ENCODE data around the gene EMILIN3. TPM values are rescaled to one million over a fixed set of nuclear protein-coding genes. Genes with fewer than 3 reads are reported as not detected.

EMILIN3 gene
- polyA plus RNA-seq, 1 of the 3 experiments (the other 2 are of a cell fraction) = 0.02 TPM

DNA sequence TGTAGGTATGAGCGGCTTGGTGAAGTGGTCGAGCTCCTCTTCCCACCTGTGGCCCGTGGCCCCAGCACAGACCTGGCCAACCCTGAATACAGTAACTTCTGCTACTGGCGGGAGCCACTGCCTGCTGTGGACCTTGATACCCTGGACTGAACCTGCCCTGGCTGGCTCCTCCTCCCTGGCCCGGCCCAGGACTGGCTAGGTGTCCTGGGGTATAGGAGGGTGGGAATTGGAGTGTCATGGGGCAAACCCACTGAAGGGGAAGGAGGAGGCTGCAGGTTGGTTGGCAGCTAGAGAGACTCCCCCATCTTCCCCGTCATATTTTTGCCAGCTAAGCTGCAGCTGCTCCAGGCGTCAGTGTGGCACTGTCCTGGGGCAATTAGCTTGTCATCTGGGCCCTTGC lies 7.9 kb downstream of the EMILIN3 start:
- H3K9me3 ChIP-seq = no peaks in the 10 kb centered on the region
- no peaks in the 10 kb centered on the region for H3K79me2 ChIP-seq (ENCODE audit: insufficient read depth)
- no peak overlapping the region for H2AFZ ChIP-seq (ENCODE audit: low read depth)
- H3K4me1 ChIP-seq (ENCODE audit: control insufficient read depth in 1 of 2, insufficient read depth in 2 of 2, low read depth in 1 of 2, low read length in 1 of 2) = peaks cover 0 to 13% of the 10 kb centered on the region in 2 experiments; a peak in 1 of 4 replicates
- no peak overlapping the region for H3K9ac ChIP-seq
- H3K9me2 ChIP-seq = no peaks in the 10 kb centered on the region
- POLR2A ChIA-PET = no interaction called here
- CTCF ChIA-PET = interaction anchor here (0.6 to 8.1 kb wide), 5 partner anchors 19 to 390 kb away, joined by 3 to 55 read pairs (median 3); partner anchors contain the start of gene LPIN3
- no peaks in the 10 kb centered on the region for H3K36me3 ChIP-seq (replicated peaks in 1 of 2; ENCODE audit: control insufficient read depth in 1 of 2, insufficient read depth in 2 of 2, low read length in 1 of 2)
- H3K27ac ChIP-seq (ENCODE audit: low read depth in 2 of 2, low read length in 1 of 2) = no peak overlapping the region
- H3K4me3 ChIP-seq (ENCODE audit: low read depth in 2 of 2, low read length in 1 of 2) = no peak overlapping the region
- no peaks in the 10 kb centered on the region for H4K20me1 ChIP-seq (ENCODE audit: insufficient read depth)
- no peak for DNase-seq
- TF ChIP-seq, protein P1, sequence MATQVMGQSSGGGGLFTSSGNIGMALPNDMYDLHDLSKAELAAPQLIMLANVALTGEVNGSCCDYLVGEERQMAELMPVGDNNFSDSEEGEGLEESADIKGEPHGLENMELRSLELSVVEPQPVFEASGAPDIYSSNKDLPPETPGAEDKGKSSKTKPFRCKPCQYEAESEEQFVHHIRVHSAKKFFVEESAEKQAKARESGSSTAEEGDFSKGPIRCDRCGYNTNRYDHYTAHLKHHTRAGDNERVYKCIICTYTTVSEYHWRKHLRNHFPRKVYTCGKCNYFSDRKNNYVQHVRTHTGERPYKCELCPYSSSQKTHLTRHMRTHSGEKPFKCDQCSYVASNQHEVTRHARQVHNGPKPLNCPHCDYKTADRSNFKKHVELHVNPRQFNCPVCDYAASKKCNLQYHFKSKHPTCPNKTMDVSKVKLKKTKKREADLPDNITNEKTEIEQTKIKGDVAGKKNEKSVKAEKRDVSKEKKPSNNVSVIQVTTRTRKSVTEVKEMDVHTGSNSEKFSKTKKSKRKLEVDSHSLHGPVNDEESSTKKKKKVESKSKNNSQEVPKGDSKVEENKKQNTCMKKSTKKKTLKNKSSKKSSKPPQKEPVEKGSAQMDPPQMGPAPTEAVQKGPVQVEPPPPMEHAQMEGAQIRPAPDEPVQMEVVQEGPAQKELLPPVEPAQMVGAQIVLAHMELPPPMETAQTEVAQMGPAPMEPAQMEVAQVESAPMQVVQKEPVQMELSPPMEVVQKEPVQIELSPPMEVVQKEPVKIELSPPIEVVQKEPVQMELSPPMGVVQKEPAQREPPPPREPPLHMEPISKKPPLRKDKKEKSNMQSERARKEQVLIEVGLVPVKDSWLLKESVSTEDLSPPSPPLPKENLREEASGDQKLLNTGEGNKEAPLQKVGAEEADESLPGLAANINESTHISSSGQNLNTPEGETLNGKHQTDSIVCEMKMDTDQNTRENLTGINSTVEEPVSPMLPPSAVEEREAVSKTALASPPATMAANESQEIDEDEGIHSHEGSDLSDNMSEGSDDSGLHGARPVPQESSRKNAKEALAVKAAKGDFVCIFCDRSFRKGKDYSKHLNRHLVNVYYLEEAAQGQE (IDR thresholded peaks at IDR 0.05; ENCODE audit: low read depth, low read length) = no peak
- no peak for TF ChIP-seq YY1 (IDR thresholded peaks at IDR 0.05; ENCODE audit: low read depth)
- H3F3A ChIP-seq (replicated peaks; ENCODE audit: insufficient read depth) = no peaks in the 10 kb centered on the region
- 61% methylated on average over 5 of the region's 7 CpGs for WGBS (ENCODE audit: low lambda C conversion rate)
- H3K4me2 ChIP-seq = no peak overlapping the region
- H3K27me3 ChIP-seq (ENCODE audit: insufficient read depth) = no peaks in the 10 kb centered on the region

DNA sequence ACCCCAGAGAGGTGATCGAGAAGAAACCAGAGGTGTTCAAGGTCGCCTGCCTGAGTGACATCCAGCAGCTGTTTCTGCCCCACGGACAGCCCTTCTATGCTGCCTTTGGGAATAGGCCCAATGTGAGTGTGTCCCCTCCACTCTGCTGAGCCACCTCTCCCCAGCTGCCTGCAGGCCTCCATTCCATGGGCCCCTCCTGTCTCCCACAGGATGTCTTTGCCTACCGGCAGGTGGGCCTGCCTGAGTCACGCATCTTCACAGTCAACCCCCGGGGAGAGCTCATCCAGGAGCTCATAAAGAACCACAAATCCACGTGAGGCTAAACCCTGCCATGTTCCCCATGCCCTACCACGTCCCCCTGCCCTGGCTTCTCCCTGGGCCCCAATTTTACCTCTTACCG lies 8.4 kb downstream of the EMILIN3 start:
- POLR2A ChIA-PET = no interaction called here
- 83% methylated on average over 9 of the region's 9 CpGs for WGBS (ENCODE audit: low lambda C conversion rate)
- Histone ChIP-seq H3F3A (replicated peaks; ENCODE audit: insufficient read depth) (no peaks in the 10 kb centered on the region), H3K9me2 (no peaks in the 10 kb centered on the region), H3K79me2 (ENCODE audit: insufficient read depth) (no peaks in the 10 kb centered on the region), H3K4me3 (ENCODE audit: low read depth in 2 of 2, low read length in 1 of 2) (no peak overlapping the region), H3K36me3 (replicated peaks in 1 of 2; ENCODE audit: control insufficient read depth in 1 of 2, insufficient read depth in 2 of 2, low read length in 1 of 2) (no peaks in the 10 kb centered on the region), H3K4me1 (ENCODE audit: control insufficient read depth in 1 of 2, insufficient read depth in 2 of 2, low read depth in 1 of 2, low read length in 1 of 2) (peaks cover 0 to 13% of the 10 kb centered on the region in 2 experiments; a peak in 1 of 4 replicates), H3K9ac (no peak overlapping the region), H4K20me1 (ENCODE audit: insufficient read depth) (no peaks in the 10 kb centered on the region), H3K9me3 (no peaks in the 10 kb centered on the region), H2AFZ (ENCODE audit: low read depth) (no peak overlapping the region), H3K27me3 (ENCODE audit: insufficient read depth) (no peaks in the 10 kb centered on the region), H3K4me2 (no peak overlapping the region), H3K27ac (ENCODE audit: low read depth in 2 of 2, low read length in 1 of 2) (no peak overlapping the region)
- no peak for DNase-seq
- TF ChIP-seq FOXJ3 (CRISPR knock-in tag; IDR thresholded peaks at IDR 0.05) (no peak), JUND (IDR thresholded peaks at IDR 0.05) (no peak), CHD2 (IDR thresholded peaks at IDR 0.05; ENCODE audit: low read length, partially characterized antibody) (no peak), FOXM1 (IDR thresholded peaks at IDR 0.05; ENCODE audit: low read depth) (no peak), RAD21 (IDR thresholded peaks at IDR 0.05; ENCODE audit: low read length) (no peak), NRF1 (IDR thresholded peaks at IDR 0.05; ENCODE audit: low read depth, low read length) (no peak), TCF12 (IDR thresholded peaks at IDR 0.05) (no peak), ELF1 (IDR thresholded peaks at IDR 0.05) (no peak), SIN3A (IDR thresholded peaks at IDR 0.05; ENCODE audit: borderline replicate concordance, low read depth, low read length) (no peak), TAF1 (IDR thresholded peaks at IDR 0.05; ENCODE audit: borderline replicate concordance, low read depth, low read length) (no peak), YY1 (IDR thresholded peaks at IDR 0.05; ENCODE audit: low read depth) (no peak), GATA2 (CRISPR knock-in tag; IDR thresholded peaks at IDR 0.05) (no peak)
- TF ChIP-seq, protein P2, sequence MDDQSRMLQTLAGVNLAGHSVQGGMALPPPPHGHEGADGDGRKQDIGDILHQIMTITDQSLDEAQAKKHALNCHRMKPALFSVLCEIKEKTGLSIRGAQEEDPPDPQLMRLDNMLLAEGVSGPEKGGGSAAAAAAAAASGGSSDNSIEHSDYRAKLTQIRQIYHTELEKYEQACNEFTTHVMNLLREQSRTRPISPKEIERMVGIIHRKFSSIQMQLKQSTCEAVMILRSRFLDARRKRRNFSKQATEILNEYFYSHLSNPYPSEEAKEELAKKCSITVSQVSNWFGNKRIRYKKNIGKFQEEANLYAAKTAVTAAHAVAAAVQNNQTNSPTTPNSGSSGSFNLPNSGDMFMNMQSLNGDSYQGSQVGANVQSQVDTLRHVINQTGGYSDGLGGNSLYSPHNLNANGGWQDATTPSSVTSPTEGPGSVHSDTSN (IDR thresholded peaks at IDR 0.05) = no peak
- TF ChIP-seq, protein P3, sequence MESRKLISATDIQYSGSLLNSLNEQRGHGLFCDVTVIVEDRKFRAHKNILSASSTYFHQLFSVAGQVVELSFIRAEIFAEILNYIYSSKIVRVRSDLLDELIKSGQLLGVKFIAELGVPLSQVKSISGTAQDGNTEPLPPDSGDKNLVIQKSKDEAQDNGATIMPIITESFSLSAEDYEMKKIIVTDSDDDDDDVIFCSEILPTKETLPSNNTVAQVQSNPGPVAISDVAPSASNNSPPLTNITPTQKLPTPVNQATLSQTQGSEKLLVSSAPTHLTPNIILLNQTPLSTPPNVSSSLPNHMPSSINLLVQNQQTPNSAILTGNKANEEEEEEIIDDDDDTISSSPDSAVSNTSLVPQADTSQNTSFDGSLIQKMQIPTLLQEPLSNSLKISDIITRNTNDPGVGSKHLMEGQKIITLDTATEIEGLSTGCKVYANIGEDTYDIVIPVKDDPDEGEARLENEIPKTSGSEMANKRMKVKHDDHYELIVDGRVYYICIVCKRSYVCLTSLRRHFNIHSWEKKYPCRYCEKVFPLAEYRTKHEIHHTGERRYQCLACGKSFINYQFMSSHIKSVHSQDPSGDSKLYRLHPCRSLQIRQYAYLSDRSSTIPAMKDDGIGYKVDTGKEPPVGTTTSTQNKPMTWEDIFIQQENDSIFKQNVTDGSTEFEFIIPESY (IDR thresholded peaks at IDR 0.05; ENCODE audit: borderline replicate concordance, low read depth) = no peak
- TF ChIP-seq, protein P4, sequence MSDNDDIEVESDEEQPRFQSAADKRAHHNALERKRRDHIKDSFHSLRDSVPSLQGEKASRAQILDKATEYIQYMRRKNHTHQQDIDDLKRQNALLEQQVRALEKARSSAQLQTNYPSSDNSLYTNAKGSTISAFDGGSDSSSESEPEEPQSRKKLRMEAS (IDR thresholded peaks at IDR 0.05; ENCODE audit: low read depth) = no peak
- CTCF ChIA-PET = interaction anchor here (0.6 to 8.1 kb wide), 3 partner anchors 18 to 143 kb away, joined by 3 to 55 read pairs (median 3); partner anchors contain the start of gene LPIN3
